ENCODE results near the gene DVL3.

DVL3 gene

GRCh38 chr3:184196536-184196935 is 41.4 kb downstream of the DVL3 start:
- Histone ChIP-seq H3K9ac (no peak overlapping the region), H3K36me3 (peaks cover 40 to 53% (median 50%) of the 10 kb centered on the region in 11 experiments)

GRCh38 chr3:184198509-184198908 is 43.3 kb downstream of the DVL3 start:
- no peaks in the 10 kb centered on the region for H3K27me3 ChIP-seq
- peaks cover 0 to 30% (median 15%) of the 10 kb centered on the region in 11 experiments; a peak in 14 of 22 replicates for H4K20me1 ChIP-seq
- H3K36me3 ChIP-seq: peaks cover 21 to 34% (median 31%) of the 10 kb centered on the region in 11 experiments
- no peak overlapping the region for H3K27ac ChIP-seq
- no peaks in the 10 kb centered on the region for H3K9me3 ChIP-seq (replicated peaks in 1 of 11)
- no peak for TF ChIP-seq Cebpa-rat (IDR thresholded peaks at IDR 0.05)
- H3K4me2 ChIP-seq: no peak overlapping the region
- H3K4me1 ChIP-seq: no peaks in the 10 kb centered on the region
- no peak overlapping the region for H3K4me3 ChIP-seq
- H3K9ac ChIP-seq: no peak overlapping the region

More at GRCh38 chr3:184196536-184196935, 41.4 kb downstream of the DVL3 start:
- H3K27ac ChIP-seq: no peak overlapping the region
- no peak overlapping the region for H3K4me3 ChIP-seq
- no peak for TF ChIP-seq Cebpa-rat (IDR thresholded peaks at IDR 0.05)
- no peaks in the 10 kb centered on the region for H3K27me3 ChIP-seq
- no peaks in the 10 kb centered on the region for H3K9me3 ChIP-seq (replicated peaks in 1 of 11)
- H3K4me2 ChIP-seq: no peak overlapping the region
- peaks cover 0 to 50% (median 22%) of the 10 kb centered on the region in 11 experiments; a peak in 14 of 22 replicates for H4K20me1 ChIP-seq
- H3K4me1 ChIP-seq: no peaks in the 10 kb centered on the region

GRCh38 chr3:184200825-184201224 is 45.6 kb downstream of the DVL3 start:
- H3K4me2 ChIP-seq: no peak overlapping the region
- no peaks in the 10 kb centered on the region for H3K27me3 ChIP-seq
- no peak for TF ChIP-seq Cebpa-rat (IDR thresholded peaks at IDR 0.05)
- no peaks in the 10 kb centered on the region for H3K9me3 ChIP-seq (replicated peaks in 1 of 11)
- peaks cover 0 to 10% (median 3%) of the 10 kb centered on the region in 11 experiments; a peak in 7 of 22 replicates for H4K20me1 ChIP-seq
- no peak overlapping the region for H3K27ac ChIP-seq
- H3K4me1 ChIP-seq: no peaks in the 10 kb centered on the region
- no peak overlapping the region for H3K4me3 ChIP-seq
- no peak overlapping the region for H3K9ac ChIP-seq
- H3K36me3 ChIP-seq: peaks cover 0 to 10% (median 8%) of the 10 kb centered on the region in 11 experiments; a peak in 17 of 22 replicates

GRCh38 chr3:184203526-184203925 is 48.3 kb downstream of the DVL3 start:
- no peak overlapping the region for H3K27ac ChIP-seq
- no peaks in the 10 kb centered on the region for H4K20me1 ChIP-seq
- H3K4me2 ChIP-seq: no peak overlapping the region
- 0 out of 20 replicates have a peak, but pooled peaks cover 0 to 3% (median 0%) of the 10 kb centered on the region in 10 experiments for H3K4me1 ChIP-seq
- no peaks in the 10 kb centered on the region for H3K27me3 ChIP-seq
- no peak for TF ChIP-seq Cebpa-rat (IDR thresholded peaks at IDR 0.05)
- H3K9ac ChIP-seq: no peak overlapping the region
- no peaks in the 10 kb centered on the region for H3K9me3 ChIP-seq (replicated peaks in 1 of 11)
- H3K4me3 ChIP-seq: no peak overlapping the region
- H3K36me3 ChIP-seq: no peaks in the 10 kb centered on the region

- H3K9ac ChIP-seq: no peak overlapping the region
- no peaks in the 10 kb centered on the region for H4K20me1 ChIP-seq
- no peaks in the 10 kb centered on the region for H3K9me3 ChIP-seq (replicated peaks in 1 of 11)
- TF ChIP-seq Cebpa-rat (IDR thresholded peaks at IDR 0.05): no peak
- no peaks in the 10 kb centered on the region for H3K27me3 ChIP-seq
- 0 out of 20 replicates have a peak, but pooled peaks cover 0 to 3% (median 0%) of the 10 kb centered on the region in 10 experiments for H3K4me1 ChIP-seq
- no peak overlapping the region for H3K4me2 ChIP-seq
- H3K4me3 ChIP-seq: no peak overlapping the region
- no peaks in the 10 kb centered on the region for H3K36me3 ChIP-seq
- no peak overlapping the region for H3K27ac ChIP-seq
Observed at GRCh38 chr3:184209146-184209923, 54.2 kb downstream of the DVL3 start.

- H3K4me2 ChIP-seq: no peak overlapping the region
- H3K36me3 ChIP-seq: no peaks in the 10 kb centered on the region
- H3K27me3 ChIP-seq: no peaks in the 10 kb centered on the region
- no peak overlapping the region for H3K9ac ChIP-seq
- H4K20me1 ChIP-seq: no peaks in the 10 kb centered on the region
- peaks cover 0 to 6% (median 2%) of the 10 kb centered on the region in 10 experiments; a peak in 4 of 20 replicates for H3K4me1 ChIP-seq
- TF ChIP-seq Cebpa-rat (IDR thresholded peaks at IDR 0.05): no peak
- no peak overlapping the region for H3K27ac ChIP-seq
- no peaks in the 10 kb centered on the region for H3K9me3 ChIP-seq (replicated peaks in 1 of 11)
- H3K4me3 ChIP-seq: no peak overlapping the region
Observed at GRCh38 chr3:184211297-184211696, 56.1 kb downstream of the DVL3 start.

GRCh38 chr3:184211718-184212117 is 56.5 kb downstream of the DVL3 start:
- no peak overlapping the region for H3K27ac ChIP-seq
- no peaks in the 10 kb centered on the region for H3K9me3 ChIP-seq (replicated peaks in 1 of 11)
- no peak overlapping the region for H3K4me2 ChIP-seq

GRCh38 chr3:184218814-184219213 is 63.6 kb downstream of the DVL3 start:
- Histone ChIP-seq H3K9me3 (replicated peaks in 1 of 11) (no peaks in the 10 kb centered on the region), H4K20me1 (no peaks in the 10 kb centered on the region), H3K4me2 (no peak overlapping the region), H3K27ac (no peak overlapping the region), H3K4me1 (peaks cover 0 to 5% (median 2%) of the 10 kb centered on the region in 10 experiments; a peak in 4 of 20 replicates), H3K27me3 (no peaks in the 10 kb centered on the region), H3K36me3 (no peaks in the 10 kb centered on the region), H3K9ac (no peak overlapping the region), H3K4me3 (no peak overlapping the region)
- TF ChIP-seq Cebpa-rat (IDR thresholded peaks at IDR 0.05): no peak

More at GRCh38 chr3:184211718-184212117, 56.5 kb downstream of the DVL3 start:
- Histone ChIP-seq H3K4me3 (no peak overlapping the region), H3K9ac (no peak overlapping the region), H4K20me1 (no peaks in the 10 kb centered on the region), H3K4me1 (peaks cover 0 to 6% (median 2%) of the 10 kb centered on the region in 10 experiments; a peak in 4 of 20 replicates), H3K36me3 (no peaks in the 10 kb centered on the region), H3K27me3 (no peaks in the 10 kb centered on the region)
- no peak for TF ChIP-seq Cebpa-rat (IDR thresholded peaks at IDR 0.05)

- H3K27ac ChIP-seq: no peak overlapping the region
- peaks cover 0 to under 1% (median 0%) of the 10 kb centered on the region in 11 experiments; a peak in 5 of 22 replicates for H3K27me3 ChIP-seq
- H3K4me2 ChIP-seq: no peak overlapping the region
- no peak for TF ChIP-seq Cebpa-rat (IDR thresholded peaks at IDR 0.05)
- peaks cover 0 to 2% (median 0%) of the 10 kb centered on the region in 11 experiments; a peak in 3 of 22 replicates for H4K20me1 ChIP-seq
- no peaks in the 10 kb centered on the region for H3K9me3 ChIP-seq (replicated peaks in 1 of 11)
- no peak overlapping the region for H3K4me3 ChIP-seq
- no peaks in the 10 kb centered on the region for H3K36me3 ChIP-seq
- H3K9ac ChIP-seq: no peak overlapping the region
- H3K4me1 ChIP-seq: no peaks in the 10 kb centered on the region
Observed at GRCh38 chr3:184222521-184222920, 67.3 kb downstream of the DVL3 start.
